HUES6 (cell line): ENCODE measurements around the gene ADPGK.
"Not testable (repeated sequence)": the region's sequence is repeated elsewhere in the genome, so short reads cannot be mapped to it uniquely, and the experiment has no call there.

ENCODE experiments used
- H3K27ac ChIP-seq: 2 replicates; pipeline ENCODE4 v1.7.0; 2013; ENCODE audit warnings: low read depth, mild to moderate bottlenecking, low read length, inconsistent platforms
- H3K27me3 ChIP-seq: 2 replicates; pipeline ENCODE4 v1.6.1; 2013; ENCODE audit warnings: low read length; ENCODE audit not compliant: control insufficient read depth, insufficient read depth
- H3K36me3 ChIP-seq: 2 replicates; pipeline ENCODE4 v1.6.1; 2013; ENCODE audit warnings: low read length; ENCODE audit not compliant: control insufficient read depth, insufficient read depth
- H3K4me1 ChIP-seq: 2 replicates; pipeline ENCODE4 v1.6.1; 2013; ENCODE audit warnings: low read length; ENCODE audit not compliant: control insufficient read depth, insufficient read depth
- H3K4me3 ChIP-seq: 2 replicates; pipeline ENCODE4 v1.5.1; 2013; ENCODE audit warnings: low read depth, low read length
- H3K9ac ChIP-seq: one replicate; pipeline ENCODE4 v1.6.1; 2013; ENCODE audit warnings: mild to moderate bottlenecking, low read length
- H3K9me3 ChIP-seq: 2 replicates; pipeline ENCODE4 v1.6.1; 2013; ENCODE audit warnings: low read depth, low read length; ENCODE audit not compliant: control insufficient read depth, insufficient read depth

Gene ADPGK

GRCh38 chr15:72783640-72784455 lies at the start of gene ADPGK:
ADPGK (minus strand) TSS chr15:72783758; CDS start chr15:72783691, 67 bp downstream.
- Histone ChIP-seq H3K36me3 (0 out of 2 replicates have a peak, but pooled peaks cover 8% of the 10 kb centered on the region), H3K4me1 (peaks cover 8% of the 10 kb centered on the region), H3K27me3 (no peaks in the 10 kb centered on the region), H3K9me3 (no peaks in the 10 kb centered on the region), H3K4me3 (peak within 1 kb of the TSS; percentile 83), H3K27ac (peak within 1 kb of the TSS; percentile 76), H3K9ac (peak within 1 kb of the TSS; percentile 93)

GRCh38 chr15:72827226-72827625 lies 43.7 kb upstream of the ADPGK start:
- no peak overlapping the region for H3K4me3 ChIP-seq
- no peaks in the 10 kb centered on the region for H3K4me1 ChIP-seq
- H3K36me3 ChIP-seq = no peaks in the 10 kb centered on the region
- no peaks in the 10 kb centered on the region for H3K9me3 ChIP-seq
- H3K27me3 ChIP-seq = no peaks in the 10 kb centered on the region
- H3K27ac ChIP-seq = no peak overlapping the region
- H3K9ac ChIP-seq = no peak overlapping the region

- Histone ChIP-seq H3K4me1 (peaks cover 2% of the 10 kb centered on the region; the same call in 1 of the 2 replicates), H3K9ac (no peak overlapping the region), H3K9me3 (0 out of 2 replicates have a peak, but pooled peaks cover 4% of the 10 kb centered on the region), H3K27ac (no peak overlapping the region), H3K27me3 (no peaks in the 10 kb centered on the region), H3K4me3 (no peak overlapping the region), H3K36me3 (no peaks in the 10 kb centered on the region)
These were observed 43.1 kb upstream of the ADPGK start for GRCh38 chr15:72826611-72827010.

GRCh38 chr15:72825829-72826228 lies 42.3 kb upstream of the ADPGK start:
- Histone ChIP-seq H3K9me3 (0 out of 2 replicates have a peak, but pooled peaks cover 4% of the 10 kb centered on the region), H3K27me3 (no peaks in the 10 kb centered on the region), H3K9ac (no peak overlapping the region), H3K4me3 (no peak overlapping the region), H3K4me1 (peaks cover 10% of the 10 kb centered on the region), H3K36me3 (no peaks in the 10 kb centered on the region), H3K27ac (no peak overlapping the region)

GRCh38 chr15:72824781-72825180 lies 41.2 kb upstream of the ADPGK start:
- no peak overlapping the region for H3K27ac ChIP-seq
- H3K9ac ChIP-seq = no peak overlapping the region
- no peaks in the 10 kb centered on the region for H3K36me3 ChIP-seq
- H3K4me1 ChIP-seq = peaks cover 17% of the 10 kb centered on the region
- H3K27me3 ChIP-seq = no peaks in the 10 kb centered on the region
- H3K4me3 ChIP-seq = no peak overlapping the region
- H3K9me3 ChIP-seq = 0 out of 2 replicates have a peak, but pooled peaks cover 4% of the 10 kb centered on the region

GRCh38 chr15:72824112-72824511 lies 40.6 kb upstream of the ADPGK start:
- Histone ChIP-seq H3K27me3 (no peaks in the 10 kb centered on the region), H3K27ac (no peak overlapping the region), H3K9me3 (0 out of 2 replicates have a peak, but pooled peaks cover 4% of the 10 kb centered on the region), H3K9ac (no peak overlapping the region), H3K36me3 (no peaks in the 10 kb centered on the region), H3K4me3 (no peak overlapping the region), H3K4me1 (peaks cover 17% of the 10 kb centered on the region)

- no peaks in the 10 kb centered on the region for H3K27me3 ChIP-seq
- no peaks in the 10 kb centered on the region for H3K36me3 ChIP-seq
- H3K4me3 ChIP-seq = 0 out of 2 replicates have a peak overlapping the region, but pooled peaks have one; percentile 24
- H3K9me3 ChIP-seq = 0 out of 2 replicates have a peak, but pooled peaks cover 4% of the 10 kb centered on the region
- H3K9ac ChIP-seq = no peak overlapping the region
- H3K27ac ChIP-seq = no peak overlapping the region
- peaks cover 17% of the 10 kb centered on the region for H3K4me1 ChIP-seq
These were observed 36.7 kb upstream of the ADPGK start for GRCh38 chr15:72820278-72820677.

GRCh38 chr15:72818632-72819031 lies 35.1 kb upstream of the ADPGK start:
- Histone ChIP-seq H3K27me3 (no peaks in the 10 kb centered on the region), H3K9me3 (0 out of 2 replicates have a peak, but pooled peaks cover 4% of the 10 kb centered on the region)

GRCh38 chr15:72813345-72814004 lies 29.9 kb upstream of the ADPGK start:
- no peak overlapping the region for H3K9ac ChIP-seq
- H3K36me3 ChIP-seq = no peaks in the 10 kb centered on the region
- H3K27me3 ChIP-seq = no peaks in the 10 kb centered on the region
- H3K4me3 ChIP-seq = no peak overlapping the region
- 0 out of 2 replicates have a peak, but pooled peaks cover 8% of the 10 kb centered on the region for H3K9me3 ChIP-seq
- no peak overlapping the region for H3K27ac ChIP-seq
- no peaks in the 10 kb centered on the region for H3K4me1 ChIP-seq

More at GRCh38 chr15:72818632-72819031, 35.1 kb upstream of the ADPGK start:
- Histone ChIP-seq H3K27ac (no peak overlapping the region), H3K9ac (no peak overlapping the region), H3K4me1 (peaks cover 17% of the 10 kb centered on the region), H3K36me3 (no peaks in the 10 kb centered on the region), H3K4me3 (no peak overlapping the region)

GRCh38 chr15:72809329-72809728 lies 25.8 kb upstream of the ADPGK start:
- Histone ChIP-seq H3K27me3 (no peaks in the 10 kb centered on the region), H3K9me3 (peaks cover 19% of the 10 kb centered on the region), H3K36me3 (no peaks in the 10 kb centered on the region), H3K9ac (no peak overlapping the region), H3K27ac (no peak overlapping the region), H3K4me1 (no peaks in the 10 kb centered on the region), H3K4me3 (no peak overlapping the region)

GRCh38 chr15:72807346-72807745 lies 23.8 kb upstream of the ADPGK start:
- H3K36me3 ChIP-seq, H3K4me1 ChIP-seq, H3K27ac ChIP-seq, H3K4me3 ChIP-seq, H3K9ac ChIP-seq, H3K27me3 ChIP-seq: not testable (repeated sequence)
- H3K9me3 ChIP-seq = peaks cover 19% of the 10 kb centered on the region
